GM13977 (cell line): Measurements from ENCODE around the gene CDY2A.
"Not testable (repeated sequence)": the region's sequence is repeated elsewhere in the genome, so short reads cannot be mapped to it uniquely, and the experiment has no call there.

Experiments used
- DNase-seq: peaks from one replicate; pipeline ENCODE4 v3.0.0; 2012; ENCODE audit warnings: low spot score
- in situ Hi-C: fragments of 300-500 bp; cut with MboI; formaldehyde crosslinking; loops from one replicate; pipeline ENCODE4 v1.12.0; 2022; ENCODE audit warnings: low sequenced_read_pairs, low pct_unique_long_range_greater_than_20kb, mixed read lengths, inconsistent platforms; ENCODE audit not compliant: unreplicated experiment

CDY2A gene, protein sequence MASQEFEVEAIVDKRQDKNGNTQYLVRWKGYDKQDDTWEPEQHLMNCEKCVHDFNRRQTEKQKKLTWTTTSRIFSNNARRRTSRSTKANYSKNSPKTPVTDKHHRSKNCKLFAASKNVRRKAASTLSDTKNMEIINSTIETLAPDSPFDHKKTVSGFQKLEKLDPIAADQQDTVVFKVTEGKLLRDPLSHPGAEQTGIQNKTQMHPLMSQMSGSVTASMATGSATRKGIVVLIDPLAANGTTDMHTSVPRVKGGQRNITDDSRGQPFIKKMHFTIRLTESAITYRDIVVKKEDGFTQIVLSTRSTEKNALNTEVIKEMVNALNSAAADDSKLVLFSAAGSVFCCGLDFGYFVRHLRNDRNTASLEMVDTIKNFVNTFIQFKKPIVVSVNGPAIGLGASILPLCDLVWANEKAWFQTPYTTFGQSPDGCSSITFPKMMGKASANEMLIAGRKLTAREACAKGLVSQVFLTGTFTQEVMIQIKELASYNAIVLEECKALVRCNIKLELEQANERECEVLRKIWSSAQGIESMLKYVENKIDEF

DNA sequence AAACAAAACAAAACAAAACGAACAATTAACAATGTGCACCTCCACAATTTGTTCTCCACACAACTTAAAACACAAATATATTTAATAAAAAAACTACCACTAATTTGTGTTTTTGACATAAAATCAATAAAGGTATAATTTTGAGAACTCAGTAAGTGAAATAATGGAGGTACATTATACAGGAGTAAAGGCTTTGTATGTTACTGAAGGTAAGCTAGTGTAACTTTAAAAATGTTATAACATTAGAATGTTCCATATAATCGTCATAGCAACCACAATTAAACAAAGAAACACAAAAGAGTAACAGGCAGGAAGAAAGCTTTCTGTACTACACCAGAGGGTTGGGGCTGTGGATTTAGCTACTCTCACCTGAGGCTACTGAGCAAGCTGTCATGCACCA, at the start of gene CDY2A:
Gene CDY2A (plus strand): TSS at position 301 of the 400 bp plus-strand sequence. CDS start 328 bp downstream, outside the sequence.
- in situ Hi-C loops, DNase-seq: not testable (repeated sequence)

DNA sequence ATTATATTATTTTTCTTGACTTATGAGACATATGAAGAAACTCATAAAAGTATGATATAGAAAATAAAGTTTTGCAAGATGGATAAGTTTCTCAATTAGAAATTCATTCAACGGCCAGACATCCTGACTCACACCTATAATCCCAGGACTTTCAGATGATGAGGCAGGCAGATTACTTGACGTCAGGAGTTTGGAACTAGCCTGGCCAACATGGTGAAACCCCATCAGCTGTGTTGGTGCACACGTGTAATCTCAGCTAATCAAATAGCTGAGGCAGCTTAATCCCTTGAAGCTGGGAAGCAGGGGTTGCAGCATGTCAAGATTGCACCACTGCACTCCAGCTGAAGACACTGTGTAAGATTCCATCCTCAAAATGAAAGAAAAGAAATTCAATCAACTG, 28.0 kb upstream of the CDY2A start:
- DNase-seq, in situ Hi-C loops: not testable (repeated sequence)

DNA sequence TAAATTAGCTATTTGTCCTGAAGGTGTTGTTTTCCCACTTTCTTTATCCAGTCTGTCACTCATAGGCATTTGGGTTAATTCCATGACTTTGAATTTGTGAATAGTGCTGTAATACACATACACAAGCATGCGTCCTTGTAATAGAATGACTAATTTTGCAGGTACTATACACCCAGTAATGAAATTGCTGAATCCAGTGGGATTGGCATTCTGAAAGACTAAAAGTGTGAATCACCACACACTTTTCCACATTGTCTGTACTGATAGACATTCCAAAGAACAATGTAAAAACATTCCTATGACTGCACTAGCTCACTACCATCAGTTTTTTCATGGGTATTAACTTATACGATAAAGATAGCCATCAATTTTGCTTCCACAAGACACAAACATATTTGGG, 27.3 kb upstream of the CDY2A start:
- DNase-seq, in situ Hi-C loops: not testable (repeated sequence)

DNA sequence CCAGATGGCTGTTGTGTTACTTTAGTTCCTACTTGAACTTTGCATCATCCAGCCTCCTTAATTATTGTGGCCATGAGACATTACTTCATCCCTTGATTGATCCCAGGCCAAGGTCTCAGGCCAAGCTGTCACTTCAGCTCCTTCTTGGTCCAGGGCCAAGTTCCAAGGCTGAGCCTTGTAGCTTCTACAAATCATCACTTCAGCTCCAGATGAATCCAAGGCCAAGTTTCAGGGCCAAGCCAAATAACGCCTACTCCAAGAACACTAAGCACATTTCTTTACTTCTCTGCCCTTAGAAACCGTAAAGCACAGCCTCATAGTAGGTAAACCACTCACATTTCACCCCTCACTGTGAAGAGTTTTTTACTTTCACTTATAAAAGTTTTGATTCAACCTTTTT, 1.7 kb upstream of the CDY2A start:
- DNase-seq, in situ Hi-C loops: not testable (repeated sequence)

DNA sequence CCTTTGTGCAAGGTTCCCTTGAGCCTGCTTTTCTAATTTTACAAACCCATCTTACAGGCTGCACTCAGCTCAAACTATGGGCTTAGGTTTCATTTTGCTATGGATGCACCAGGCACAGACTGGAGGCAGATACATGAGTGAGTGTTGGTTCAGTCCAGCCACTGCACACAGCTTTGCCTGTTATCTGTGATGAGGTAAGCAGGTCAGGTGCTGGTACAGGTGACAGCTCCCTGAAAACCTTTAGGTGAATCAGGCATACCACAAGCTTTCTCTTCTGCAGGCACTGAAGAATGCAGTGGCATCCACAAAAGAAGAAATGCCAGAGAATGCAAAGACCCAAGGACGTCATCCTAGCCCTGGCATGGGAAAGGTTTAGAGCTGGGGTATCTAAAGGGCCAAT, 3.3 kb downstream of the CDY2A start:
- DNase-seq, in situ Hi-C loops: not testable (repeated sequence)

DNA sequence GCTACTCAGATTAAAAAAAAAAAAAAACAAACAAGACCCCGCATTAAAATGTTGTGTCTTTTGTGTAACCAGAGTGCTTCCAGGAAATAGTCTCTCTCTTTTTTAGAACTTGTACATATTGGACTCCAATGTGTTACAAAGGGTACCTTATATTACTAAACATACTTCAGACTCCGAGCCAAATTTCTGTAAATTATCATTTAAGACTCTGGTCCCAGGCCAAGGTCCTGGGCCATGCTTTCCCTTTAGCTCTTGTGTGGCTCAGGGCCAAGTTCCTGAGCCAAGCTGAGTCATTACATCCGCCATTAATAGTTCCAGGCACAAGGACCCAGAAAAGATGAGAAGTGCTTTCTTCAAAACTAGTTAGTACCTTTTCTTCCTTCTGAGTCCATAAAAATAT, 4.6 kb downstream of the CDY2A start:
- DNase-seq, in situ Hi-C loops: not testable (repeated sequence)

DNA sequence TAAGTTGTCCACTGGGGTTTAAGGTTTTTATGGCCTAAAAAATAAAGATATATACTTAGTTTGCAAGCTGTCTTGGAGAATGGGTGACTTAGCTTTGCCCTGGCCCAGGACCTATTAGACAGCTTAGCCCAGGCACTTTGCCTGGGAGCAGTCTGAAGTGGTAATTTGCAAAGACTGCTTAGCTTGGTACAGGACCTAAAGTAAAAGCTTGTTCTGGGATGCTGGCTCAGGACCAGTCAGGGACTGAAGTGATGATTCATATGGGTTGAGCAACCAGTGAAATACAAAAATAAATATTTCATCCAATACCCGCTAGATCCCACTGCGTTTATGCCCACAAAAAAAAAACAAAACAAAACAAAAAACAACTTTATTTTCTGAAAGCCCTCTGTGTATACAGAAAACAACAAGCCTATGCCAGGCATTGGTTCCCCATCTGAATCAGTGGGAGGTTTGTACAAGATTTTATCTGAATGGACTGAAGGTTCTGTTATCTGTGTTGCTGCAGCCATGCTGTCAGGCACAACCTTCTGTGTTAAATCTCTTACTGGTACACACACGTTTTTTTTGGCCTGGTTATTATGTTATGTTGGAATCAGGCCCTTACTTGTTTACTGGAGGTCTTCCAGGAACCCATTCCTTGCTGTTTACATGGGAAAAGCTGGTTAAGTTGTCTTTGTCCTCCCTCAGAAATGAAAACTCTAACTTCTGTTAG, 8.7 kb downstream of the CDY2A start:
- DNase-seq, in situ Hi-C loops: not testable (repeated sequence)

DNA sequence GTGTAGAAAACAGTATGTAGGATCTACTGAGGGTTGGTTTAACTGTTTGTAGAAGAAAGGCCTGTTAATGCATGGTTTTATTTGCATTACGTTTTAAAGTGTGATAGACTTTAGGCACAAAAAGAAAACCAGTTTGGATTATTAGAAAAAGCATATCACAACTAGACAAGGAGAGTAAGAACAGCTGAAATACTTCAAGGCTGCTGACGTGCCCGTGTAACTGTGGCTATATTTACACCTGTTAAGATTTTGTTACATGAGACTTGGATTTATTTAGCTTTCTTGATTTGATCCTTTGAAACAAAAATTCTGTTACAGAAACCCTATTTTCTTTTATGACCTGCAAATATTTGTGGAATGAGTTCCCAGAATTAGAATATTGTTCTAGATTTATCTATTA, 9.3 kb downstream of the CDY2A start:
- in situ Hi-C loops, DNase-seq: not testable (repeated sequence)

DNA sequence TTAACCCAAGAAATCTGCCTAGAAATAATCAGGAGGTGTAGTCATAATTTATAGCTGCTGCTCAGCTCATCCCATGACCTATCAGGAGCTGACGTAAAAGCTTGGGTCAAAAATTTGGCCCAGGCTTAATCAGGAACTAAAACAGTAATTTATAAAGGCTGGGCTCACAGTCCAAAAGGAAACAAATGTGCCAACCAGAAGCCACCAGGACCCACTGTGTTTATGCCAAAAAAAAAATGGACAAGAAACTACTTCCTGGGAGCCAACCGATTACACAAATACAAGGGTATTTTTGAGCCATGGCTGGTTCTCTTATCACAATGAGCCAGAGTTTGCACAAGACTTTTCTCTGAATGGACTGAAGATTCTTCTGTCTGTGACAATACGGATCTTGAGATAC, 19.4 kb downstream of the CDY2A start:
- DNase-seq, in situ Hi-C loops: not testable (repeated sequence)

DNA sequence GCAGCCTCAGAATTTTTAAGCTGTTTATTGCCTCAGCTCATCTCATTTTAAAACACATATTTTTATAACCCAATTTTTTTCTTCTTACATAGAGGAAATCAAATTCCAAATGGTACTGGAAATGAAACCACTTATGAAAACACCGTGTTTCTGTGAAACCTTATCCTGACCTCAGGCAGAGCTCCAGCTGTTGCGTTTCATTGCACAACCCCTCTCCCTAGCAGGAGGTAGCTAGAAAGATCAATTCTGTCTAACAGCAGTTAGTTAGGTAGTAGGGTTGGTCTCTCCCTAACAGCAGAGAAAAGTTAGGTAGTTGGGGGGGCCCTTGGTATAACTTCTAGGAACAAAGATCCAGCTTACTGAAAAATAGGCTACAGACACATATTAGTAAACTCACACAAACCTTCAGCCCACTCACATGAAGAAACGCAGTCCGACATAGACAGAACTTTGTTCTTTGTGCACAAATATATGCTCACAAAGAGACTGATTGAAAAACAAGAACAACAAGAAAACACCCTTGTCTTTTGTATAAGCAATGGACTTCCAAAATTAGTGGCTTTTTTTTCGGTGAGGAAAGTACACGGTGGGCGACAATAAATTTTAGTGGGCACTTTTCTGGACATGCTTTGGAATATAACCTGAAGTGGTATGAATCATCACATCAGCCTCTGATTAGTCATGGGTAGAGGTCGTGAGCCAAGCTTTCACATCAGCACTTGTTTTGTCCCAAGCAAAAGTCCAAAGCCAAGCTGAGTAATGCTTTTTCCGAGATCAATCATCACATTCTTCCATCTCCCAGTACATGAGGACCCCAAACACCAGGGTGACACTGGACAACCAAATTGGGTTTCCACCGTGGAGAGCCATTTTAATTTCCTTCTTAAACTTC, 22.8 kb downstream of the CDY2A start:
- in situ Hi-C loops, DNase-seq: not testable (repeated sequence)

DNA sequence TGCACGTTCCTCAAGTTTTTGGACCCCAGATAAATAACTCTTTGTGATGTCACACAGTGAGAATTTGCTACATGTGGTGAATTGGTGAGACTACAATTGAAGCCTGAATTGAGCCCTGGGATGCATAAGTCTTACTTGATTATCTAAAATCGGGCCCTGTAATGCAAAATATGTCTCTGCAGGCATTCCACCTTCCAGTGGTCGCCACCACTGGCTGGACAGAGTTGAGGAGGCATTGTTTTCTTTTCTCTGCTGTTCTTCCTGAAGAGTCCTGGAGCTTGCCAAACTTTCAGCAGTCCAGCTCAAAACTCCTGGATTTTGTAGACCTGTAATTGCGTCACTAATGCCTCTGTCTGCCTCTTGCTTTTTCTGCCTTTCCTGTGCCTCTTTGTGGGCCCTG, 23.5 kb downstream of the CDY2A start:
- DNase-seq, in situ Hi-C loops: not testable (repeated sequence)

DNA sequence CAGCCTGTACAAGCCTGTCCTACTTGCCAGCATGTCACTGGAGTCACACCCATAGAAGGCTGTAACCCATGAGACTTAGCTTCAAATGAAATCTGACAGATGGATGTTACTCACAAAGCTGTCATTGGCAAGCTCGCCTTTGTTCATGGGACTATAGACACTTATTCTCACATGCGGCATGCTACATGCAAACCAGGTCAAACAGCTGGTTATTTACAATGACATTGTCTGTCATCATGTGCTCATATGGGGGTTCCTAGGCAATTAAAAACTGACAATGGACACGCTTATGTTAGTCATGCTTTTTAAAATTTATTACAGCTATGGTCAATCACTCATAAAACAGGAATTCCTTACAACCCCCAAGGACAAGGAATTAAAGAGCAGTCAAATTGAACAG, 30.9 kb downstream of the CDY2A start:
- DNase-seq, in situ Hi-C loops: not testable (repeated sequence)

DNA sequence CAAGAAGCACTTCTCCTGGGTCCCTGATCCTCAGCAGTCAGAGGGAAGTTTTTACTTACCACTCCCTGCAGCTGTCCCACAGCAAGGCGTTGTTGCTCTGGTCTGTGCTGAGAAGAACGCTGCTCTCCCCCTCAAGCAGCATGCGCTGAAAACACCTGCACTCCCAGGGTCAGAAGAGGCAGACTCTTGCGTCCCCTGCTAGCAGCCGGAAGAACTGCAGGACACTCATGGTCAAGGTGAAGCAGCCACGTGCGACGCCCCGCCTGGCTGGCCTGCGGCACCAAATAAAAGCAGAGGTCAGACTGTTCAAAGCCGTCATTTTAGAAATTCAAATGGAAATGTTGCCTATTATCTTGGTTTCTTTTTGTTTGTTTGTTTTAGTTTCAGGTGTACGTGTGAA, 47.9 kb downstream of the CDY2A start:
- DNase-seq, in situ Hi-C loops: not testable (repeated sequence)
